HepG2 (cell line): ENCODE data around the gene TNFSF13. TPM values are rescaled to one million over a fixed set of nuclear protein-coding genes. Genes with fewer than 3 reads are reported as not detected.

Experiments
- ATF6 ChIP-seq: sonication (generic); formaldehyde crosslinking; conservative IDR thresholded peaks from 2 replicates; pipeline ENCODE4 v1.4.0; 2020; ENCODE audit warnings: missing genetic modification reagents
- GPBP1L1 ChIP-seq: sonication (generic); formaldehyde crosslinking; IDR thresholded peaks from 2 replicates; pipeline ENCODE4 v1.5.0; 2020; ENCODE audit warnings: mild to moderate bottlenecking, missing genetic modification reagents
- HMG20A ChIP-seq: IDR thresholded peaks from 2 replicates; pipeline ENCODE4 v1.6.1; 2016; ENCODE audit warnings: borderline replicate concordance
- MYPOP ChIP-seq: sonication (generic); formaldehyde crosslinking; IDR thresholded peaks from 2 replicates; pipeline ENCODE4 v1.8.1; 2023; ENCODE audit warnings: mild to moderate bottlenecking, moderate library complexity, missing genetic modification reagents
- PRDM10 ChIP-seq: sonication (generic); formaldehyde crosslinking; IDR thresholded peaks from 2 replicates; pipeline ENCODE4 v1.4.0; 2020; ENCODE audit warnings: low read depth, missing genetic modification reagents
- RFX3 ChIP-seq: IDR thresholded peaks from 2 replicates; pipeline ENCODE4 v1.6.1; 2016; ENCODE audit warnings: missing biosample characterization, missing genetic modification reagents
- ZNF251 ChIP-seq: sonication (generic); formaldehyde crosslinking; IDR thresholded peaks from 2 replicates; pipeline ENCODE4 v1.9.0; 2021; ENCODE audit warnings: mild to moderate bottlenecking, missing genetic modification reagents
- ZNF3 ChIP-seq: IDR thresholded peaks from 2 replicates; pipeline ENCODE4 v1.7.0; 2017; ENCODE audit warnings: inconsistent platforms
- ZNF407 ChIP-seq: sonication (generic); formaldehyde crosslinking; IDR thresholded peaks from one replicate; pipeline ENCODE4 v1.5.1; 2020; ENCODE audit warnings: mild to moderate bottlenecking, missing genetic modification reagents; ENCODE audit errors: not compliant biosample characterization
- polyA plus RNA-seq, 8 experiments: library from polyadenylated mRNA; depleted of rRNA in 3 of 8; stranded (reverse) in 7 of 8; unstranded in 1 of 8; fragments of >200 nt; fragmentation: Illumina TruSeq in 4 of 8; extraction: Trizol in 4 of 8; gene quantifications; 2 replicates each; pipeline versions ENCODE4 v1.2.1 to v1.2.3, GENCODE V29; 2011 to 2016; ENCODE audit warnings: low read depth in 4 of 8, missing spikeins in 1 of 8, mixed read lengths in 1 of 8; ENCODE audit not compliant: insufficient read depth in 1 of 8
- total RNA-seq, 5 experiments: library from RNA; depleted of rRNA; stranded (reverse); fragments of >200 nt; fragmentation: Illumina TruSeq; extraction: Trizol; gene quantifications; 2 replicates each; pipeline ENCODE4 v1.2.3, GENCODE V29; 2016; ENCODE audit warnings: low read depth in 1 of 5

Gene TNFSF13
- total and polyA plus RNA-seq, 2 of the 13 experiments (the other 11 are each of a cell fraction or from before 2014, with no cell fraction given) = 2.5 to 3.3 TPM

GRCh38 chr17:7579001-7579833 lies 20.7 kb downstream of the TNFSF13 start, which contains the start of gene CD68 (continued):
- TF ChIP-seq ZNF407 (CRISPR knock-in tag) = no peak
- TF ChIP-seq ZNF251 (CRISPR knock-in tag) = no peak
- peak; percentile 68; the same call in 1 of the 2 replicates for TF ChIP-seq PRDM10 (CRISPR knock-in tag)
- TF ChIP-seq ZNF3 (CRISPR knock-in tag) = no peak
- no peak for TF ChIP-seq GPBP1L1 (CRISPR knock-in tag)
- TF ChIP-seq RFX3 (CRISPR knock-in tag) = peak; percentile 78
- no peak; the same call in 1 of the 2 replicates for TF ChIP-seq ATF6
- TF ChIP-seq MYPOP (CRISPR knock-in tag) = peak; percentile 75
- TF ChIP-seq HMG20A (CRISPR knock-in tag) = 0 out of 2 replicates have a peak, but pooled peaks have one; percentile 13
